SK-N-DZ (cell line): Measurements from ENCODE around the gene HSF2. TPM values are rescaled to one million over a fixed set of nuclear protein-coding genes. Genes with fewer than 3 reads are reported as not detected.

Experiments
- DNase-seq: peaks from one replicate; pipeline ENCODE4 v3.0.0-alpha.2; 2015; ENCODE audit warnings: low spot score
- polyA plus RNA-seq, 2 experiments: library from polyadenylated mRNA; depleted of rRNA; stranded (reverse); fragments of >200 nt; gene quantifications; 2 replicates each; pipeline ENCODE4 v1.2.3, GENCODE V29; 2014

The HSF2 gene
- polyA plus RNA-seq (2014; cell fraction: cytosol; rRNA removed) = 83.5 and 123 TPM in 2 replicates
- 126 and 127 TPM in 2 replicates for polyA plus RNA-seq (2014; cell fraction: nucleus; rRNA removed)

DNA sequence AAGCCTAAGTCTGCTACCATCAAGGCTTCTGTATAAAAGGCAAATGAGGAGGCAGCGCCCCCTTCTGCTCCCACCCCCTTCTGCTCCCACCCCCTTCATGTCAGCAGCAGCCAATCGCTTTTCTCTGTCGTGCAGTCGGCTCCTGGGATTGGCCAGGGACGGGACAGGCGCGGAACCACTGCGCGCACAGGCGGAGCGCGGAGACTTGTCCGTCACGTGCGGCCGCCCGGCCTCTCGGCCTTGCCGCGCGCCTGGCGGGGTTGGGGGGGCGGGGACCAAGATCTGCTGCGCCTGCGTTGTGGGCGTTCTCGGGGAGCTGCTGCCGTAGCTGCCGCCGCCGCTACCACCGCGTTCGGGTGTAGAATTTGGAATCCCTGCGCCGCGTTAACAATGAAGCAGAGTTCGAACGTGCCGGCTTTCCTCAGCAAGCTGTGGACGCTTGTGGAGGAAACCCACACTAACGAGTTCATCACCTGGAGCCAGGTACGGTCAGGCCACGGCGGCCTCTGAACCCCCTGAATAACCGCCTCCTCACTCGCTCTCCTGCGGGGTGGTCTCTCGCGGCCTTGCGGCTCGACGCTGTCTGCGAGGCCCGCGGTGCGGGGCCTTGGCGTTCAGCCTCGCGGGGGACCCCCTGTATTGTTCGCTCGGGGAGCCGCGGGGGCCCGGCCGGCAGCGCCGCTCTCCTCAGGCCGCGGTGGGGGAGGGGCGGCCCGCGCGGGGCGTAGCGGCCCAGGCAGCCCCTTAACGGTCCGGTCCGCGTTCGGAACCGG lies at the start of gene HSF2:
Gene HSF2 (plus strand): TSS at position 305 of the 773 bp plus-strand sequence. CDS start 86 bp downstream, at position 391.
- DNase-seq = peak; percentile 97

GRCh38 chr6:122352981-122353664 lies 46.3 kb upstream of the HSF2 start:
- DNase-seq = no peak

- DNase-seq = no peak
Measured at GRCh38 chr6:122360809-122361208, 38.6 kb upstream of the HSF2 start.

- DNase-seq = no peak
Measured at GRCh38 chr6:122361314-122361979, 38.0 kb upstream of the HSF2 start.

DNA sequence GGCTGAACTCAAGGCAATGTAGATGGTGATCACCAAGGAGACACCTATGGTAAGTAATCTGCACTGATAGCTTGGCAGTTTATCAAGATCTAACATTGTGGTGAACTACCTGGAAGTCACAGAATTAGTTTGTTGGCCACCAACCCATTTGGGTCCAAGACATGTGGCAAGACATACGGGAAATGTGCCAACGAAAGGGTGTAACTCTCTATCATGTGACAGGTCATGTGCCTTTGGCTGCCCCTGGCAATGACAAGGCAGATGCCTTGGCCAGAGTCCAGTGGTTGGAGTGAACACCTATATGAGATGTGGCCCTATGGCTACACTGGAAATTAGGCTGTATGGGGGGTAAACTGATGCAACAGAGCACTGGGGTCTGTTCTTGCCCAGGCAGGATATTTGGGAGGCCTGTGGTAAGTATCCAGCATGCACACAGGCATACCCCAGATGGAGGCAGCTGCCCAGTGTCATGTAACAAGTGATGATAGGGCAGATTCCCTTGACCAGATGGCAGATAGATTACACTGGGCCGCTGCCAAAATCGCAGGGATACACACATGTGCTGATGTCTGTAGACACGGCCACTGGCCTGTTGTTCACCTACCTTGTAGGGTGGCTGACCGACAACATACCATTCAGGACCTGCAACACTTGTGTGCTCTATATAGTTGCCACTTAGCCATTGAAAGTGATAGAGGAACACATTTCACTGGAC lies 35.5 kb upstream of the HSF2 start:
- DNase-seq = peak; percentile 18

DNA sequence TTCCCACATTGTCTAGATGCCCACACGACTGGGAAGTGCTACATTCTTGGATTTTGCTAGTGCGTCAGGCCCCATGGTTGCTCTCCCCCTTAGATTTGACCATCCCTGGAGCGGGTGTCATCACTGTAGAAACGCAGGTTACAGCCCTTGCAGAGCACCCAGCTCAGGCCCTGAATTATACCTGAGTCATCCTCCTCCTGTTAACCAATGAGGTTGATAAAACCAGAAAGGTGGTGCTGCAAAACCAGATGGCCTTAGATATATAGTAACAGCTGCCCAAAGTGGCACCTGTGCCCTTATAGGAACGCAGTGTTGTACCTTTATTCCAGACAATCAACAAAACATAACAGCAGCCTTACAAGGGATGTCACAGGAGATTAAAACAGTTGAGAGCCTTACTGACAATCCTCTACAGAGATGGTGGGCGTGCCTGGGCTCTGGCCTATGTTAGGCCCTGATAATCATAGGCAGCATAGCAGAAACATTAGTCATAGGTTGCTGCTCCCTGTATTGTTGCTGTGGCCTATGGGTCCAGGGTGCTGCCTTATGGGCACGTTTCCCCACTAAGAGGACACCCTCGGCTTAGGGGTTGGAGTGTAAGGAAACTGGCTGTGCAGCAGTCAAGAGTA lies 33.6 kb upstream of the HSF2 start:
- no peak for DNase-seq

DNA sequence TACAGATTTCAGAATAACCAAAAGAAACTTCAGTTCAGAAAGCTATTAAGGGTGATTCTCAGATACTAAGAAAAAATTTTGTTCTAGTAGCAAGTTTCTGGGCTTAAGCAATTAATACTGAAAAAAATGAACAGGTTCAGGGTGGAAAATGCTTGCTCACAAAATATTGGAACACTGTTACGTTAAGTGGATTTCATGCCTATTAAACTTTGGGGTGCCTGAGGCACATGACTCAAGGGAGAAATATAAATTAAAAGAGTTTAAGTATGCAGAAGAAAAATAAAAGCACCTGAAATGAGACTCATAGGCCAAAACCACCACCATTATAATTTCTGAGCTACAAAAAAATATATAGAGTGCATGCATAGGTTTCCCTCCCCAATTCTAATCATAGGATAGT lies 32.3 kb upstream of the HSF2 start:
- no peak for DNase-seq

GRCh38 chr6:122369536-122369935 lies 29.9 kb upstream of the HSF2 start:
- no peak for DNase-seq

GRCh38 chr6:122372647-122373046 lies 26.8 kb upstream of the HSF2 start:
- DNase-seq = no peak

DNA sequence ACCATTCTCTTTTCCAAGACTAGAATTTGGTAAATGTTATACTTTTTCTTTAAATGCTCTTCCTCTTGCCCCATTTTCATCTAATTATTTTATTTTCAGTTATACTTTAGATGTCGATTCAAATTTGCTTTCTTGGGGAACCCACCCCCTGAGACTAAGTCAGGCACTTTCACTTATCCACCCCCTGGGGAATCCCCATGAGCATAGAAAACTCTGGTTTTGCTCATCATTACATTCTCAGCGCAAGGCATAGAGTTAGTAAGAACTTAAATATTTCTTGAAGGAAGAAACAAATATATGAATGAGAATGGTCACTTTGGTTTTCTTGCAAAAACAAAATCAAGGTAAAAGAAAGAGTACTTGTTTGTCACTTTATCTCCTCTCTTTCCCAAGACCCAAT lies 25.1 kb upstream of the HSF2 start:
- DNase-seq = no peak

- no peak for DNase-seq
Measured at GRCh38 chr6:122376246-122376645, 23.2 kb upstream of the HSF2 start.

DNA sequence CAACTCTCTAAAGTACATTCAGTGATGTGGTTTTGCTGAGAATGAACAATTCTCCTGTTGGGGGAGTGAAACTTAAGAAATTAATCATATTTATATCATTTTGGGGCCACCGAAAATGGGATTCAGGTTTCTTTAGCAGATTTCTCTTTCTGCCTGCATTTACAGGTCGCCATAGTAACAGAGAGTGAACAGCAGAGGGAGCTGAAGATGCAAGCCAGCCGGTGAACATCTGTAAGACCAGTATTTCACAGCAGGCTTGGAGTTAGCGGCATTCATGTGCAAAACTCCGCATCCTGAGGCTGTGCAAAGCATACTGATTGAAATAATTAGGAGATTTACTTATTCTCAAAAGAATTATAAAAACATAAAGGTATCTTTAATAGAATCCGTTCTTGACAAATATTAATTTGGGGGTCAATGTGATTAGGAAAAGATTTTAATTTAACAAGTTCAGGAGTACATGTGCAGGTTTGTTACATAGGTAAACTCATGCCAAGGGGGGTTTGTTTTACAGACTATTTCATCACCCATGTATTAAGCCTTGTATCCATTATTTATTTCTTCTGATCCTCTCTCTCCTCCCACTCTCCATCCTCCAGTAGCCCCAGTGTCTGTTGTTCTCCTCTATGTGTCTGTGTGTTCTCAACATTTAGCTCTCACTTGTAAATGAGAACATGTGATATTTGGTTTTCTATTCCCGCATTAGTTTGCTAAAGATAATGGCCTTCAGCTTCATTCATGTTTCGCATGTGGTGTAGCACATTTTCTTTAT lies 17.8 kb upstream of the HSF2 start:
- DNase-seq = peak; percentile 72

DNA sequence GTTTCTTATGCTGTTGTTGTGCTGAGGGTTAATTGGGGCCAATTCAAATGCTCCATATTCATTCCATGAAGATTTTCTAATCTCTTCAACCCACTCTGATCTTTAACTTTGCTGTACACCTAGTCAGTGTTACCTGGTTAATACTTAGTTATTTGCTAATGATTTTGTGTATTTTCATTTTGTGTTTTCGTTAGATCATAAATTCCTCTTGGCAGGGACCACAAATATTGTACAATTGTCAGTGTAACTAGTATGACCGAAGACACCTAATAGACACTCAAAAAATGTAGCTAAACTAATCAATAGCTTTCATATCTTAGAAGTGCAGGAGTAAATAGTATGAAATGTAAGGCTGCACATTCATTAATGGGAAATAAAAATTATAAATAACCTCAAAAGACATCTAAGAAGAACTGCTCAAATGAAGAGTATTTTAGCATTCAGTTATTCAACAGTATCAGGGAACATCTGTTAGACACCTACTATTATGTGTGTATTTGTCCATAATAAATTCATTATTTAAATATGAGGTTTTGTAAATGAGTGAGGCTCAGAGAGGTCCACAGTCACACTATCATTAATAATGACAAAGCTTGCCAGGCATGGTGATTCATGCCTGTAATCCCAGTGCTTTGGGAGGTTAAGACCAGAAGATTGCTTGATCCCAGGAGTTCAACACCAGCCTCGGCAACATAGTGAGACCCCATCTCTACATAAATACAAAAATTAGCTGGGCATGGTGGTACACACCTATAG lies 13.4 kb upstream of the HSF2 start:
- no peak for DNase-seq

- no peak for DNase-seq
Measured at GRCh38 chr6:122388945-122389344, 10.5 kb upstream of the HSF2 start.

DNA sequence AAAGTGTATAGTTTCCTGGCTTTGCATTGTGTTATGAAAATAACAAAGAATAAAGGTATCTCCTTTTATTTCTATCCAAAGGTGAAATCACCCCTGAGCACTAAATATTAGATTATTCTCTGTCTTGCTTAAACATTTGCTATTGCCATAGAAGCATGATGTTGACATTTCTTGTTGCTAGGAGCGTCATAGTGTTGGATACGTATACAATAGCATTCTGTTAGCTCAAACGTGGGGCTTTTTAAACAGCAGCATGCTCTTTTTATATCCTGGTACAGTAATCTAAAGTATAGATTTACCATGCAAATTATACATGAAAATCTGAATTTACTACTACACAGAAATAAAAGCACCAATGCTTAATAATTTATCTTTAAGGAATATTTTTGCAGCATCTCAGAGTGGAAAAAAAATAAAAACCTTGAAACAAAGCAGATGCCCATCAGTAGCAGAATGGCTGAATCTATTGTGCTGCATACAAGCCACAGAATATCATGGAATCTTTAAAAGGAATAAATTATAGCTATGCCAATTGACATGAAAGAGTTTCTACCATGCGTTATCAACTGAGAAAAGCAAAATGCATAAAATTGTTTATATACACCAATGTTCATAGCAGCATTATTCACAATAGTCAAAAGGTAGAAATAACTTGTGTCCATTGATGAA lies 9.6 kb upstream of the HSF2 start:
- DNase-seq = no peak

GRCh38 chr6:122392564-122393350 lies 6.7 kb upstream of the HSF2 start:
- DNase-seq = no peak

DNA sequence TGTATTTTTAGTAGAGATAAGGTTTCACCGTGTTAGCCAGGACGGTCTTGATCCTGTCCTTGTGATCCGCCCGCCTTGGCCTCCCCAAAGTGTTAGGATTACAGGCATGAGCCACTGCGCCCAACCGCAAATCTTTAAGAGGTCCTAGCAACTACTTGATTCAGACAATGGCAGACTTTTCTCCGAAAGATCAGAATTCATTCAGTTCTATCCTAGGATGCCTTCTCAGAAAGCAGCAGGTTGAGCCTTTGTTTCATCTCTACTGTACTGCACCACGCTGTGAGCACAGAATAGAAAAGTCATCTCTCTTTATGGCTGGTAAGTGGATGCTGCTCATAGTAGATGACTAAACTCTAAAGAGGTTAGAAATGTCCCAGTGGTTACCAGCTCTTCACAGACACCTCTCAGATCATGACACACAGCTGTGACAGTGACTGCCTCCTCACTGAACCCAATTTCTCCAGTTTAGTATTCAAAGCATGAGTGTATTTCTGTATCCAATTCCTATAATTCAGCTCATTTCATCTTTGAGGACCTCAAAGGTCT lies 6.0 kb upstream of the HSF2 start:
- no peak for DNase-seq

GRCh38 chr6:122394016-122394415 lies 5.4 kb upstream of the HSF2 start:
- DNase-seq = no peak
